D721Med (cell line): ENCODE measurements around the gene KMO.

ENCODE experiments used
- DNase-seq: peaks from one replicate; pipeline ENCODE4 v3.0.0; 2011; ENCODE audit warnings: low spot score; ENCODE audit not compliant: insufficient read length
- FAIRE-seq: peaks from 2 replicates; lab custom pipeline; 2011; peaks lifted over from hg19 to GRCh38; lab: Jason Lieb, UNC
- TF ChIP-seq, protein P1 (sequence below): IDR thresholded peaks from 2 replicates; pipeline ENCODE4 v1.5.1; 2012; ENCODE audit warnings: mild to moderate bottlenecking, control low read depth; ENCODE audit not compliant: insufficient read depth; ENCODE audit errors: missing control alignments

Gene KMO

GRCh38 chr1:241605146-241605805, 73.1 kb downstream of the KMO start:
- DNase-seq (no peak), FAIRE-seq (no peak)
- TF ChIP-seq, protein P1, sequence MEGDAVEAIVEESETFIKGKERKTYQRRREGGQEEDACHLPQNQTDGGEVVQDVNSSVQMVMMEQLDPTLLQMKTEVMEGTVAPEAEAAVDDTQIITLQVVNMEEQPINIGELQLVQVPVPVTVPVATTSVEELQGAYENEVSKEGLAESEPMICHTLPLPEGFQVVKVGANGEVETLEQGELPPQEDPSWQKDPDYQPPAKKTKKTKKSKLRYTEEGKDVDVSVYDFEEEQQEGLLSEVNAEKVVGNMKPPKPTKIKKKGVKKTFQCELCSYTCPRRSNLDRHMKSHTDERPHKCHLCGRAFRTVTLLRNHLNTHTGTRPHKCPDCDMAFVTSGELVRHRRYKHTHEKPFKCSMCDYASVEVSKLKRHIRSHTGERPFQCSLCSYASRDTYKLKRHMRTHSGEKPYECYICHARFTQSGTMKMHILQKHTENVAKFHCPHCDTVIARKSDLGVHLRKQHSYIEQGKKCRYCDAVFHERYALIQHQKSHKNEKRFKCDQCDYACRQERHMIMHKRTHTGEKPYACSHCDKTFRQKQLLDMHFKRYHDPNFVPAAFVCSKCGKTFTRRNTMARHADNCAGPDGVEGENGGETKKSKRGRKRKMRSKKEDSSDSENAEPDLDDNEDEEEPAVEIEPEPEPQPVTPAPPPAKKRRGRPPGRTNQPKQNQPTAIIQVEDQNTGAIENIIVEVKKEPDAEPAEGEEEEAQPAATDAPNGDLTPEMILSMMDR, result no peak

DNA sequence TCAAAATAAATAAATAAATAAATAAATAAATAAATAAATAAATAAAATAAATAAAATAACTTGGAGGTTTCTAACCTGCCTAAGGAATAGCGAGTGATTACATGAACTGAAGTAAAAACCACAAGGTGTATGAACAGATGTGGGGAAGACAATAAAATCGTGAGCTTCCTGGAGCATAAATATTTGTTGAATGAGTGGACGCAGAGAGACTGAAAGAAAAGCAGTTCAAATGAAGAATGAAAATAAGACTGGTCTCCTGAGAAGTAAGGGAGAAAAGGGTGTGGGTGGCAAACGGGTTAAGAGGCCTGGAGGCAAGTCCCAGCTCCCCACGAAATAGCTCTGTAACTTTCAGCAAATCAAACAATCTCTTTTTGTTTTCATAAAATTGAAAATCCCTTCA, 74.4 kb downstream of the KMO start:
- no peak for FAIRE-seq
- TF ChIP-seq, protein P1, result no peak
- no peak for DNase-seq

- TF ChIP-seq, protein P1, result no peak
- no peak for FAIRE-seq
Observed at GRCh38 chr1:241607497-241607896, 75.3 kb downstream of the KMO start.

GRCh38 chr1:241608379-241609033, 76.3 kb downstream of the KMO start:
- FAIRE-seq (no peak), DNase-seq (no peak)
- TF ChIP-seq, protein P1, result no peak

More at GRCh38 chr1:241607497-241607896, 75.3 kb downstream of the KMO start:
- DNase-seq, result no peak

DNA sequence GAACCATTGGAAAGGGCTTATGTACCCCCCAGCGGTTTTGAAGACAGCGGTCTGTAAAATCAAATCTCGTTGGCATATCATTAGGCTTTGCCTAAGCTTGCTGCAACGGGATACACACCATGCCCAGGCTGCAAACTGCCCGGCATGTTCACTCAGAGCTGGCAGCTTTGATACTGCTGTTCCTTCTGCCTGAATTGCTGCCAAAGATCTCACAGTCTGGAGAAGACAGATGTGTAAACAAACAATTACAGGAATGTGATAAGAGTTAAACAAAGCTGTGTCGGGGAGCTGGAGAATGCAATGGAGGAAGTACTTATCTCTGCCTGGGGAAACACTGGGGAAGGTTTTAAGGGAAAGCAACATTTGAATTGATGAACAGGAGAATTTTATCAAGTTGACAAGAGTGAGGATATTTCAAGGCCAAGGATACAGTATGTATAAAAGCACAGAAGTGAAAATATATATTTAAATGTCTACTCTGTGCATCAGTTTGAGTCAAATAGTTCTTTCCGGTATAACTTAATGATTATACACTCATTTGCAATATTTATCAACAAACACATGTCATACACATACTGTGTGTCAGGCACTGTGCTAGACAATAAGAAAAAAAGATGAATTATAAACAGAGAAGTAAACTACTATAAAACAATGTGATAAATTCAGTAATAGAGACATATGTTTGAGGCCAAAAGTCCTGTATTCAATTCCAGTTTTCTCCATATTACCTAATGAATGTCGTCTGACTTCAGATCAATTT, 78.1 kb downstream of the KMO start:
- TF ChIP-seq, protein P1, result no peak
- FAIRE-seq (no peak), DNase-seq (no peak)

DNA sequence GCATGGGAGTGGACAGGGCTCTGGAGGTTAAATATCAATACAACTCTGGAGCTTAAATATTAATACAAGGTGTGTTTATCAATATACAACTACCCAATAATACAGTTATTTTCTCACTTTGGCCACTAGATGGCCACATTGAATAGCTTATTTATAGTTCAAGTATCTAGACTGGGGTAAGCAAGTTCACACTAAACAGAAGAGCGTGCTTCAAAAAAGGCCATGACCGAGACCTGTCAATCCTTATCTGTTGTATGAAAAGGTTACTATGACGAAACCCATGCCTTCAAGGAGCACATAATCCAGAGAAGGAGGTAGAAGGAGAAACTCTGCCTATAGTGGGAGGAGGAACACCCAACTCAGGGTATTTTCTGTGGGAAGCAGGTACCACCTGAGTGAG, 78.9 kb downstream of the KMO start:
- TF ChIP-seq, protein P1, result peak; percentile 94
- FAIRE-seq, result peak; percentile 44
- DNase-seq, result peak; percentile 20
